CD14-positive monocyte (primary cell): Measurements from ENCODE around the gene FOXE3. TPM values are rescaled to one million over a fixed set of nuclear protein-coding genes. Genes with fewer than 3 reads are reported as not detected.
A peak's percentile ranks its signal among the peaks of the same experiment; 100 is the strongest.

Experiments
- DNase-seq, 3 donors: peaks; one replicate each; pipeline ENCODE4 v3.0.0-alpha.2; 2011 to 2022
- H2AFZ ChIP-seq: 2 replicates; pipeline ENCODE4 v1.6.0; 2012; ENCODE audit warnings: mild to moderate bottlenecking, low read depth, low read length, inconsistent platforms; ENCODE audit not compliant: insufficient read depth, poor library complexity, severe bottlenecking
- H3K27ac ChIP-seq, 2 donors: 1 replicate in 1 of 2; 2 replicates in 1 of 2; pipeline ENCODE4 v1.5.1; 2012 to 2013; ENCODE audit warnings: low read length in 2 of 2, control low read depth in 1 of 2, inconsistent platforms in 1 of 2, low read depth in 1 of 2, mild to moderate bottlenecking in 1 of 2
- H3K27me3 ChIP-seq, 2 donors: one replicate each; pipeline versions ENCODE4 v1.6.0 to v1.6.1; 2011 to 2013; ENCODE audit warnings: low read length in 2 of 2; ENCODE audit not compliant: control insufficient read depth in 2 of 2, insufficient read depth in 2 of 2
- H3K36me3 ChIP-seq, 2 donors: replicated peaks in 1 of 2; 1 replicate in 1 of 2; 2 replicates in 1 of 2; pipeline versions ENCODE4 v1.5.1 to v1.6.1; 2012 to 2013; ENCODE audit warnings: low read length in 2 of 2, control low read depth in 1 of 2, inconsistent platforms in 1 of 2, mild to moderate bottlenecking in 1 of 2; ENCODE audit not compliant: insufficient read depth in 2 of 2, control insufficient read depth in 1 of 2
- H3K4me1 ChIP-seq, 2 donors: 1 replicate in 1 of 2; 2 replicates in 1 of 2; pipeline versions ENCODE4 v1.5.1 to v1.6.1; 2012 to 2013; ENCODE audit warnings: low read length in 2 of 2, control low read depth in 1 of 2, inconsistent platforms in 1 of 2, mild to moderate bottlenecking in 1 of 2, moderate library complexity in 1 of 2; ENCODE audit not compliant: insufficient read depth in 2 of 2, control insufficient read depth in 1 of 2
- H3K4me2 ChIP-seq: replicated peaks from 2 replicates; pipeline ENCODE3; 2012; ENCODE audit warnings: low read length, moderate library complexity, mild to moderate bottlenecking; ENCODE audit not compliant: poor library complexity, severe bottlenecking; ENCODE audit errors: extremely low read depth
- H3K4me3 ChIP-seq, 3 experiments: fragments of 200-600 bp in 1 of 3; sonication (generic) in 1 of 3; replicated peaks in 1 of 3; 1 replicate in 2 of 3; 2 replicates in 1 of 3; pipeline ENCODE4 v1.5.1; 2011 to 2013; ENCODE audit warnings: low read length in 3 of 3, mild to moderate bottlenecking in 3 of 3, control low read depth in 2 of 3, low read depth in 2 of 3, inconsistent platforms in 1 of 3, moderate library complexity in 1 of 3
- H3K79me2 ChIP-seq: 2 replicates; pipeline ENCODE4 v1.6.0; 2012; ENCODE audit warnings: mild to moderate bottlenecking, control low read depth, inconsistent platforms, low read length, moderate library complexity; ENCODE audit not compliant: insufficient read depth
- H3K9ac ChIP-seq: 2 replicates; pipeline ENCODE4 v1.6.0; 2017; ENCODE audit warnings: low read length, mild to moderate bottlenecking; ENCODE audit not compliant: insufficient read depth, poor library complexity, severe bottlenecking
- H3K9me3 ChIP-seq, 2 donors: replicated peaks in 1 of 2; 1 replicate in 1 of 2; 2 replicates in 1 of 2; pipeline versions ENCODE4 v1.5.1 to v1.6.1; 2012 to 2013; ENCODE audit warnings: low read length in 2 of 2, control low read depth in 1 of 2; ENCODE audit not compliant: control insufficient read depth in 1 of 2, insufficient read depth in 1 of 2
- H4K20me1 ChIP-seq: 2 replicates; pipeline ENCODE4 v1.6.0; 2012; ENCODE audit warnings: mild to moderate bottlenecking, low read length, control low read depth, moderate library complexity; ENCODE audit not compliant: insufficient read depth
- H3K27ac Mint-ChIP-seq, 7 donors: one replicate each; pipeline ENCODE4 v1.8.0; 2020; ENCODE audit warnings: mild to moderate bottlenecking in 7 of 7, mixed read lengths in 7 of 7, moderate library complexity in 6 of 7, inconsistent platforms in 2 of 7
- H3K27me3 Mint-ChIP-seq, 3 donors: one replicate each; pipeline ENCODE4 v1.8.0; 2021 to 2022; ENCODE audit warnings: low read depth in 3 of 3, mild to moderate bottlenecking in 3 of 3, mixed read lengths in 3 of 3, moderate library complexity in 3 of 3, inconsistent platforms in 1 of 3
- H3K36me3 Mint-ChIP-seq, 2 donors: one replicate each; pipeline ENCODE4 v1.8.0; 2020; ENCODE audit warnings: mixed read lengths in 2 of 2, inconsistent platforms in 1 of 2, mild to moderate bottlenecking in 1 of 2
- H3K4me1 Mint-ChIP-seq: one replicate; pipeline ENCODE4 v1.8.0; 2020; ENCODE audit warnings: mild to moderate bottlenecking, mixed read lengths
- H3K4me3 Mint-ChIP-seq, 2 donors: one replicate each; pipeline ENCODE4 v1.8.0; 2020; ENCODE audit warnings: mild to moderate bottlenecking in 2 of 2, mixed read lengths in 2 of 2, moderate library complexity in 1 of 2
- H3K9me3 Mint-ChIP-seq, 7 donors: one replicate each; pipeline ENCODE4 v1.8.0; 2020 to 2022; ENCODE audit warnings: mixed read lengths in 7 of 7, mild to moderate bottlenecking in 6 of 7, moderate library complexity in 6 of 7, inconsistent platforms in 2 of 7
- CTCF ChIP-seq: fragments of 200-600 bp; IDR thresholded peaks from one replicate; pipeline ENCODE4 v1.8.0; 2022; ENCODE audit warnings: antibody characterized with exemption, mild to moderate bottlenecking
- WGBS: methylation state at CpG from one replicate; pipeline ENCODE4 v1.1.5; 2013; ENCODE audit warnings: missing lambda C conversion rate; ENCODE audit not compliant: insufficient coverage; 5-methylcytosine and 5-hydroxymethylcytosine counted together
- intact Hi-C, 2 donors: fragments of 100-400 bp; cut with micrococcal nuclease; formaldehyde crosslinking; loops; one replicate each; pipeline versions ENCODE4 v1.15.0 to v1.15.1; 2023
- polyA plus RNA-seq, 3 donors: library from polyadenylated mRNA; depleted of rRNA in 1 of 3; unstranded in 2 of 3; stranded (reverse) in 1 of 3; fragments of 300-500 nt in 2 of 3; fragments of >200 nt in 1 of 3; fragmentation: Illumina TruSeq in 2 of 3; gene quantifications; 1 replicate in 2 of 3; 2 replicates in 1 of 3; pipeline ENCODE4 v1.2.3, GENCODE V29; 2012 to 2021

The FOXE3 gene
- polyA plus RNA-seq, 3 donors = not detected

GRCh38 chr1:47423872-47424271, 7.8 kb downstream of the FOXE3 start:
- Histone ChIP-seq H2AFZ (no peak overlapping the region), H3K9me3 (no peaks in the 10 kb centered on the region), H3K9ac (no peak overlapping the region), H3K4me1 (no peaks in the 10 kb centered on the region), H3K79me2 (no peaks in the 10 kb centered on the region), H3K27me3 (peaks cover 24 to 33% of the 10 kb centered on the region in 2 donors), H4K20me1 (no peaks in the 10 kb centered on the region), H3K4me2 (no peak overlapping the region), H3K4me3 (no peak overlapping the region), H3K27ac (no peak overlapping the region), H3K36me3 (no peaks in the 10 kb centered on the region)
- H3K27me3 Mint-ChIP-seq = peaks cover 34 to 59% (median 45%) of the 10 kb centered on the region in 3 donors
- H3K9me3 Mint-ChIP-seq = peaks cover 0 to 2% (median 0%) of the 10 kb centered on the region in 7 donors
- no CpG with 5 or more reads among the region's 2 CpGs for WGBS
- H3K4me3 Mint-ChIP-seq = no peak overlapping the region
- no peak for TF ChIP-seq CTCF
- peak overlapping the region in 1 of 7 donors; percentile 70 for H3K27ac Mint-ChIP-seq
- H3K36me3 Mint-ChIP-seq = no peaks in the 10 kb centered on the region
- H3K4me1 Mint-ChIP-seq = peaks cover 2% of the 10 kb centered on the region
- intact Hi-C loops = no loop called here
- no peak for DNase-seq

GRCh38 chr1:47424336-47424982, 8.4 kb downstream of the FOXE3 start:
- WGBS = 11% methylated on average over 6 of the region's 6 CpGs
- H3K27me3 Mint-ChIP-seq = peaks cover 31 to 54% (median 41%) of the 10 kb centered on the region in 3 donors

More at GRCh38 chr1:47424336-47424982, 8.4 kb downstream of the FOXE3 start:
- no peaks in the 10 kb centered on the region for H3K36me3 Mint-ChIP-seq
- H3K27ac Mint-ChIP-seq = peak overlapping the region in 1 of 7 donors; percentile 70
- peaks cover 18 to 27% of the 10 kb centered on the region in 2 donors for H3K27me3 ChIP-seq
- DNase-seq = no peak
- no peak overlapping the region for H3K27ac ChIP-seq
- no peaks in the 10 kb centered on the region for H3K79me2 ChIP-seq
- H3K9me3 Mint-ChIP-seq = peaks cover 0 to 2% (median 0%) of the 10 kb centered on the region in 7 donors
- TF ChIP-seq CTCF = peak; percentile 61
- no peaks in the 10 kb centered on the region for H4K20me1 ChIP-seq
- H3K36me3 ChIP-seq = no peaks in the 10 kb centered on the region
- H3K9ac ChIP-seq = no peak overlapping the region
- no peak overlapping the region for H3K4me3 Mint-ChIP-seq
- no peaks in the 10 kb centered on the region for H3K4me1 ChIP-seq
- no peak overlapping the region for H3K4me3 ChIP-seq
- intact Hi-C loops = no loop called here
- no peak overlapping the region for H2AFZ ChIP-seq
- H3K4me2 ChIP-seq = no peak overlapping the region
- H3K9me3 ChIP-seq = no peaks in the 10 kb centered on the region
- peaks cover 2% of the 10 kb centered on the region for H3K4me1 Mint-ChIP-seq
